GM21526 (cell line): ENCODE data around the gene TARS3.
"Not testable (repeated sequence)": the region's sequence is repeated elsewhere in the genome, so short reads cannot be mapped to it uniquely, and the experiment has no call there.

Experiments
- ATAC-seq: cut with Tn5 transposase; IDR thresholded peaks from one replicate; pipeline ENCODE4 v1.9.1; 2021; ENCODE audit warnings: moderate library complexity; ENCODE audit not compliant: unreplicated experiment, low FRiP score

TARS3 gene

GRCh38 chr15:101633356-101633755, 90.9 kb downstream of the TARS3 start:
- ATAC-seq = no peak

DNA sequence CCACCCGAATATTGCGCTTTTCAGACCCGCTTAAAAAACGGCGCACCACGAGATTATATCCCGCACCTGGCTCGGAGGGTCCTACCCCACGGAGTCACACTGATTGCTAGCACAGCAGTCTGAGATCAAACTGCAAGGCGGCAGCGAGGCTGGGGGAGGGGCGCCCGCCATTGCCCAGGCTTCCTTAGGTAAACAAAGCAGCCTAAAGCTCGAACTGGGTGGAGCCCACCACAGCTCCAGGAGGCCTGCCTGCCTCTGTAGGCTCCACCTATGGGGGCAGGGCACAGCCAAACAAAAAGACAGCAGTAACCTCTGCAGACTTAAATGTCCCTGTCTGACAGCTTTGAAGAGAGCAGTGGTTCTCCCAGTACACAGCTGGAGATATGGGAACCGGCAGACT, 97.5 kb downstream of the TARS3 start:
- not testable (repeated sequence) for ATAC-seq

- ATAC-seq = no peak
Observed at GRCh38 chr15:101625980-101626379, 98.3 kb downstream of the TARS3 start.

DNA sequence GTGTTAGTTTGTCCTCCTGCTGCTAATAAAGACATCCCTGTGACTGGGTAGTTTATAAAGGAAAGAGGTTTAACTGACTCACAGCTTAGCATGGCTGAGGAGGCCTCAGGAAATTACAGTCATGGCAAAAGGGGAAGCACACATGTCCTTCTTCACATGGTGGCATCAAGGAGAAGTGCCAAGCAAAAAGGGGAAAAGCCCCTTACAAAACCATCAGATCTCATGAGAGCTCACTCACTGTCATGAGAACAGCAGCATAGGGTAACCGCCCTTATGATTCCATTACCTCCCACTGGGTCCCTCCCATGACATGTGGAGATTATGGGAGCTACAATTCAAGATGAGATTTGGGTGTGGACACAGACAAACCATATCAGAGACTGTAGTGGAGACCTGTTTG, 99.1 kb downstream of the TARS3 start:
- ATAC-seq = no peak

GRCh38 chr15:101623367-101624304, 100.6 kb downstream of the TARS3 start:
- no peak for ATAC-seq

GRCh38 chr15:101621961-101622360, 102.3 kb downstream of the TARS3 start:
- ATAC-seq = no peak

GRCh38 chr15:101620671-101621070, 103.6 kb downstream of the TARS3 start:
- no peak for ATAC-seq

DNA sequence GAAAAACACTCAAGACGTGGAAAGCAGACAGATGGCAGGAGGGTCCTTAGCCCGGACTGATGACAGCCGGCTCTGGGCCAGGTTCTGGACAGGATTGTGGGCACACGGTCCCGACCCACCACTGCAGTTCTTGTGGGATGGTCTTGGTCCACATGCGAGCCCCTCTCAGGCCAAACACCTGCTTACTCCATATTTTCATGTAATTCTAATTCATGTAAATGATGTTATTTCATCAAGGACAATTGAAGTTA, 104.7 kb downstream of the TARS3 start:
- no peak for ATAC-seq

DNA sequence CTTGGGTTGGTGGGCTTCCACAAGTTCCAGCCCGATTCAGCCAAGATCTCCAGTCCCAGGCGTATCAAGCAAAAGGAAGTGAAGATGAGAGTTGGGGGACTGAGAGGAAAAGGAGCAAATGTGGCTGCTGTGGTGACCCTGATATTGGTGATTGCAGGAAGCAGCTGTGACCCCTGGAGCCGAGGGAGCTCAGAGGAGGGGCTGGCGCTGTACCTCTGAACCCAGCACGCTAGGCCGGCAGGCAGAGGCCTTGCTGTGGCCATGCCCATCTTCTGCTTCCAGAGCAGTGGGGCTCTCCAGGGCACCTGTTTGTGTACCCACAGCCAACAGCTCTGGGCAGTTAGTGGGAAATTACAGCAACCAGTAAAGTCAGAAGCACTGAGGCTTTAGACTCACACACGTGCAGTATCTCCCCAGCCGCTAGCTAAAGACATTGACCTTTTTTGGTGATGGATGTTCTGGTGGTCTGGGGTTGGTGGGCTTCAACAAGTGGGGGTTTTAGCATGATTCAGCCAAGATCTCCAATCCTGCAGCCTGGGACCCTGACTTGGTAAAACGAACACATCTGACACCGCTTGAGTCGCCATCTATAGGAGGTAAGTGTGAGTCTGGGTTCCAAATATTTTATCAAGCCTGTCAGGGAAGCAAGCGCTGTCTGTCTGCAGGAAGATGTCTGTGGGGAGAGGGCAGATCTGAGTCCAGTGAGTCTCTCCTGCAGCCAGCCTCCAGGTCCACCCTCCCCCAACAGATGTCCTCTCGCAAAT, 105.2 kb downstream of the TARS3 start:
- ATAC-seq = no peak

GRCh38 chr15:101618076-101618475, 106.2 kb downstream of the TARS3 start:
- ATAC-seq = no peak

DNA sequence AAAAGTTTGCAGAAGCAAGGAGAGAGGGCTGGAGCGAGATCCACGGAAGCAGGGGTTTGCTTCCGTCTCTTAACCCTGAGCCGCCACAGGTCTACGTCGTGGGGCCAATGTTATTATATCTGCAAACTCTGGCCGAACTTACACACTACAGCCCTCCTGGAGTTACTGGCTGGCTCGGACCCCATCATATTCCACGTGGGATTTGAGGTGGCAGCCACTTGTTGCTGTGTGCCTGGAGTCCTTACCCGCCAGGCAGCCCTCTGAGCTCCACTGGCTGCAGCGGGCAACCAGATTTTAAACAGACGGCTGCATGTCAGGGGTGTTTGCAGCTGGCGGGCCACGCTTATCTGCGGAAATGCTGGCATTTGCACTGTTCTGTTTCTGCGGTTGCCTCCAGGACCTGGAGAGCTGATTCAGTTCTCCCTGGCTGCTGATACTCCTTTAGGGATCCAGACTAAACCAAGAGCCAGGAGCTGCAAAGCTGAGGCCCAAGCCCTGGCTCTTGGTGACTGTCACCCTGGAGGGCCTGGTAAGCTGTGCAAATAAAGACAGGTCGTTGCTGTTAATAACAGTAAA, 106.8 kb downstream of the TARS3 start:
- no peak for ATAC-seq

DNA sequence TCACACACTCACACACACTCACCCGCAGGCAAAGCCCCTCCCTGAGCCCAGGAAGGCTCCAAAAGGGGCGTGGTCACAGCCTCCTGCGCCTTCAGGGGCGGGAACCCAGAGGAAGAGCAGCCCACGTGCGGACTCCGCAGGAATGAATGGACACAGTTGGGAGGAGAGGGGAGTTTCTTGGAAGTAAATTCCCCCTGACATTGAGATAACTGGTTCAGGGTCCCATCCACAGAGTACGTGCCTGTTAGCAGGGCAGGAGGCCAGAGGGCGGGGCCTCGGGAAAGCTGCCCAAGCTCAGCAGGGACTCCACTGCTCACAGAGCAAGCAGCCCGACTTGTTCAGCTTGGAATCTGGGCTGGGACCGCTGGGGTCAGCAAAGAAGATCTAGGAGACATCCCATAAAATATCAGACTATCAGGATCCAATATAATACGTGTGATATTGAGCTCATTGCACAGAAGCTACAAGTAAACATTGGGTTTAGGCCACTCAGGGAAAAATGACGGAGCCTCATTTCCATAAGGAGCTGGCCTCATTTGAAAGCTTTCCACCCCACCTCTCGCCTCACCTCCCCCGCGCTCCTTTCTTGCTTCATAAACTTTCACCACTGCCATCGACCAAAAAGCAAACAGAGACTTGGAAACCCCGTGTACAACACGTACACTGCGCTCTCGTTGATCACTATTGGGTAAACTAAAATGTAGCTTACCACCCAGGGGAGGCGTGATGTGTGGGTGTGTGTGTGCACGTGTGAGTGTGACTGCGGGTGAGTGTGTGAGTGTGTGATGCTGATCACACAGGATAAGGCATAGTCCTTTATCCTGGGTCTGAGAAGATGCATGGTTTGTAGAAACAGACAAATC, 108.1 kb downstream of the TARS3 start:
- ATAC-seq = no peak

- ATAC-seq = no peak
Observed at GRCh38 chr15:101615414-101615985, 108.8 kb downstream of the TARS3 start.

DNA sequence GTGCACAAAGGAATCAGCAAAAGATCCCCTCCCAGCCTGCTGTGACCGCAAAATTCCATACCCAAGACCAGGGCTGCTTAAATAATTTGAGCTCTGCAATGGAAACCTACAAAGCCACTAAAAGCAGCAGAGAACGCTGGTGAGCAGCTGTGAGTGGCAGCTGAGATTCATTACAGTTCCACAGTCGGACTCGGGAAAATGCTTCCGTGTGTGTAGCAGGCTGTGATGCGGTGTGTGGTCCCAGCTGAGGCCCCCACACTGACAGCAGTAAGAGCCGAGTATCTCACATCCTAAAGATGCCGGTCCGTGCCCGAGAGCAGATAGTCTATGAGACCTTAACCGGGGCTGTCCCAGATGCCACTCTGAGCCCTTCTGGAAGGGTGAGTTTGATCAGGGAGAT, 109.5 kb downstream of the TARS3 start:
- ATAC-seq = no peak

DNA sequence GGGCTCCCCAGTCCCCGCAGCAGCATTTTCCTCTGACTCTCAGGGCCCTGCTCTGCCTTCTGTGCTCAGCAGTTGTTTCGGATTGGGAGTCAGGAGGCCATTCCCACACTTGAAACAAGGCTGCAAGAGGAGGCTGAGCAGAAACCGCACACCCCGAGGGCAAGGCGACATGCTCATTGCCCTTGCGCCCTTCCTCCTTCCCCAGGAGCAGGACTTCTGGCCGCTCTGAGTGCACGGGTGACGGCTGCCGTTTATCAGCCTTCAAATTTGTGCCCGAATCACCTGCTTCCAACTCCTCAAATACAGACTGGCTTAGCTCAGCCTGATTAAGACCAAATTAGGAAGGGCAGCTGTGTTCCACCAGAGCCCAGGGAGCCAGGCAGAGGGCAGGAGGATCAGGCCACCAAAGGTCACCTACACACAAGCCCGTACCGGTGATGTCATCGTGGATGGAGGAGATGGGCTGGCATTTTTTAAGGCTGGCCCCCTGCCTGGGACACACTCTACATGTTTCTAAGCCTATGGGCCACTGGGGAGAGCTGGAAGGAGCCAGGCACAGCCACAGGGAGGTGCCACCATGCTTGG, 110.2 kb downstream of the TARS3 start:
- ATAC-seq = no peak

DNA sequence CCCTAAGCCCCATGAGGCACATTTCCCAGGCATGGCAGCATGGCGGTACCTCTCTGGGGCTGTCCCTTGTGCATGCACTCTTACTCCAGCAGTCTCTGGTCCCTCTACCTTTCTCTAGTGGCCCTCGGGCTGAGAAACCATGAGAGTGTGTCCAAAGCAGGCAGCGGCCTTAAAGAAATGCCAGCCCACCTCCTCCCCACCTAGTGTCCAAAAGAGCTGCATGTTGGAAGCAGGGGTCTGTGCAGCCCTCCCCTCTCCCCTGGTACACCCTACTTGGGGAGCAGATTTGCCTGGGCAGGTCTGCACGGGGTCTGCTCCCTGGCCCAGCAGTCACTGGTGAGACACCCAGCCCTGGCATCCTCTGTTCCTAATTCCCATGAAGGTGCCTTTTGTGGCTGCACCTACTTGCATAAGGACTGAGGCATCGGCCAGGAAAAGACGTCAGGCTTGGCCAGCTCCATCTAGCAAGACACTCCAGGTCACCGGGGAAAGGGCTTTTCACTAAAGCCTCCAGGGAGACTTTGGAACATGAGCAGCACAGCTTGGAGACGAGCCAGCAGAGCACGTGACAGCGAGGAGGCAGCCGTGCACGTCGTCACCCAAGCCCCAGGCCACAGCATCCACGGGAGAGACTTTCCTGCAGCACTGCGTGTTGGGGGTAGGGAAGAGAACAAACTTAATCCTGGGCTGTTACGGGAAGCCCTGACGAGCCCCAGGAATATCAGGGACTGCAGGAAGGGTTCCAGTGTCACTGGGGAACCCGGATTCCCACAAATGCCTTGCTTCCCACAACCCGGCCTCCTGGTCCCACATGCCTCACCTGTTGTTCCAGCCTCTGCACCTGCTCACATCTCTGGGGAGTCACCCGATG, 110.9 kb downstream of the TARS3 start:
- no peak for ATAC-seq

- no peak for ATAC-seq
Observed at GRCh38 chr15:101612676-101613075, 111.6 kb downstream of the TARS3 start.

- no peak for ATAC-seq
Observed at GRCh38 chr15:101611580-101612299, 112.5 kb downstream of the TARS3 start.
